Panc1 (cell line): ENCODE results near the gene SIK3.

Experiments
- REST ChIP-seq, 2 experiments: IDR thresholded peaks; 2 replicates each; pipeline ENCODE4 v1.6.1; 2011 to 2012; ENCODE audit warnings: low read depth in 2 of 2, control low read depth in 1 of 2, low read length in 1 of 2, mild to moderate bottlenecking in 1 of 2, moderate library complexity in 1 of 2; ENCODE audit not compliant: insufficient read depth in 1 of 2
- TF ChIP-seq, protein P1 (sequence below): fragments of 450-650 bp; IDR thresholded peaks from 2 replicates; pipeline ENCODE4 v1.5.1; 2017; ENCODE audit warnings: mild to moderate bottlenecking

DNA sequence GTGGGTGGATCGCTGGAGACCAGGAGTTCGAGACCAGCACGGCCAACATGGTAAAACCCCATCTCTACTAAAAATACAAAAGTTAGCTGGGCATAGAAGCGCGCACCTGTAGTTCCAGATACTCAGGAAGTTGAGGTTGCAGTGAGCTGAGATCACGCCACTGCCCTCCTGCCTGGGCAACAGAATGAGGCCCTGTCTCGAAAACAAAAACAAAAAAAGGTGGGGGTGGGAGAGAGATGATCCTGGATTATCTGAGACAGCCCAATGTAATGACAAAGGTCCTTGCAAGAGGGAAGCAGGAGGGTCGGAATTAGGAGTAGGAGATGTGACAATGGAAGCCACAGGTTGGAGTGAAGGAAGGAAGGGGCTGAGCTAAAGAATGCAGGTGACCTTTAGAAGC, 173.2 kb downstream of the SIK3 start:
- TF ChIP-seq, protein P1, sequence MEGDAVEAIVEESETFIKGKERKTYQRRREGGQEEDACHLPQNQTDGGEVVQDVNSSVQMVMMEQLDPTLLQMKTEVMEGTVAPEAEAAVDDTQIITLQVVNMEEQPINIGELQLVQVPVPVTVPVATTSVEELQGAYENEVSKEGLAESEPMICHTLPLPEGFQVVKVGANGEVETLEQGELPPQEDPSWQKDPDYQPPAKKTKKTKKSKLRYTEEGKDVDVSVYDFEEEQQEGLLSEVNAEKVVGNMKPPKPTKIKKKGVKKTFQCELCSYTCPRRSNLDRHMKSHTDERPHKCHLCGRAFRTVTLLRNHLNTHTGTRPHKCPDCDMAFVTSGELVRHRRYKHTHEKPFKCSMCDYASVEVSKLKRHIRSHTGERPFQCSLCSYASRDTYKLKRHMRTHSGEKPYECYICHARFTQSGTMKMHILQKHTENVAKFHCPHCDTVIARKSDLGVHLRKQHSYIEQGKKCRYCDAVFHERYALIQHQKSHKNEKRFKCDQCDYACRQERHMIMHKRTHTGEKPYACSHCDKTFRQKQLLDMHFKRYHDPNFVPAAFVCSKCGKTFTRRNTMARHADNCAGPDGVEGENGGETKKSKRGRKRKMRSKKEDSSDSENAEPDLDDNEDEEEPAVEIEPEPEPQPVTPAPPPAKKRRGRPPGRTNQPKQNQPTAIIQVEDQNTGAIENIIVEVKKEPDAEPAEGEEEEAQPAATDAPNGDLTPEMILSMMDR, result no peak
- no peak for TF ChIP-seq REST (IDR thresholded peaks at IDR 0.05; ENCODE audit: insufficient read depth in 1 of 2, low read depth in 2 of 2, low read length in 1 of 2)
